Stromal cell of bone marrow (primary cell): Measurements from ENCODE around the gene PARD3.

ENCODE experiments used
- DNase-seq: peaks from one replicate; pipeline ENCODE4 v3.0.0-alpha.2; 2012; ENCODE audit warnings: low read depth

Gene PARD3

DNA sequence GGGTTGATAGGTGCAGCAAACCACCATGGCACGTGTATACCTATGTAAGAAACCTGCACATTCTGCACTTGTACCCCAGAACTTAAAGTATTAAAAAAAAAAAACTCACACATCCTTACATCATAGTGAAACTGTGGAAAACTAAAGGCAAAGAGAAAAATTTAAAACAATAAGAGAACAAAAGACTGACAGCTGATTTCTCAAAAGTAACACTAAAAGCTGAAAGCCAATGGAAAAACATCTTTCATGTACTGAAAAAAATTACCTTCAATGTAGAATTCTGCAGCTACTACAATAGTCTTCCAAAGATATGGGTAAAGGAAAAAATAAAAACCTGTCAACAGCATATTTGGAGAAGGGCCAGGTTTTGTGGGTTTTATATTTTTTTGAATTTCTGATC is 751.5 kb downstream of the PARD3 start:
- DNase-seq: no peak

DNA sequence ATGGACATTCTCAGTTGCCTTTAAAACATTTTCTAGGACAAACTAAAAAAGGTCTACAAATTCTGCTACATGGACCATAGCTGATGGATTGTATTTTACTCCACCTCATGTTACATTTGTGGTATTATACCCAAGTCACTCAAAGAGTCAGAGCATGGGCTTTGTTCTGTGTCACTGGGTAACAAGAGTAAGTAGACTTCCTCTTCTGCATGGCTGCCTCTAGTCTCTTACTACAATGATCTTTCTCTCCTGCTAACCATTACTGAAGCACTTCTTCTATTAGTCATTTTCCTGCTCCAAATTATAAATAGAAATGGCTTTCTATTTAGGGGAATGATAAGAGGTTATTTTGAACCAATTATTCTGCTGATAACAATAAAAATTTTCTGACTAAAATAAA is 753.3 kb downstream of the PARD3 start:
- DNase-seq: no peak
